ENCODE data around the gene JMJD1C. TPM values are rescaled to one million over a fixed set of nuclear protein-coding genes. Genes with fewer than 3 reads are reported as not detected.

The JMJD1C gene
- total RNA-seq, 1 donor from 2014 or later = 83.7 TPM

- H3K36me3 Mint-ChIP-seq (ENCODE audit: low read depth, unreplicated experiment) = no peaks in the 10 kb centered on the region
- DNase-seq (ENCODE audit: low spot score) = no peak
- H3K27ac Mint-ChIP-seq (ENCODE audit: unreplicated experiment) = no peak overlapping the region
- no peaks in the 10 kb centered on the region for H3K27me3 Mint-ChIP-seq (ENCODE audit: unreplicated experiment)
- TF ChIP-seq, protein P1, sequence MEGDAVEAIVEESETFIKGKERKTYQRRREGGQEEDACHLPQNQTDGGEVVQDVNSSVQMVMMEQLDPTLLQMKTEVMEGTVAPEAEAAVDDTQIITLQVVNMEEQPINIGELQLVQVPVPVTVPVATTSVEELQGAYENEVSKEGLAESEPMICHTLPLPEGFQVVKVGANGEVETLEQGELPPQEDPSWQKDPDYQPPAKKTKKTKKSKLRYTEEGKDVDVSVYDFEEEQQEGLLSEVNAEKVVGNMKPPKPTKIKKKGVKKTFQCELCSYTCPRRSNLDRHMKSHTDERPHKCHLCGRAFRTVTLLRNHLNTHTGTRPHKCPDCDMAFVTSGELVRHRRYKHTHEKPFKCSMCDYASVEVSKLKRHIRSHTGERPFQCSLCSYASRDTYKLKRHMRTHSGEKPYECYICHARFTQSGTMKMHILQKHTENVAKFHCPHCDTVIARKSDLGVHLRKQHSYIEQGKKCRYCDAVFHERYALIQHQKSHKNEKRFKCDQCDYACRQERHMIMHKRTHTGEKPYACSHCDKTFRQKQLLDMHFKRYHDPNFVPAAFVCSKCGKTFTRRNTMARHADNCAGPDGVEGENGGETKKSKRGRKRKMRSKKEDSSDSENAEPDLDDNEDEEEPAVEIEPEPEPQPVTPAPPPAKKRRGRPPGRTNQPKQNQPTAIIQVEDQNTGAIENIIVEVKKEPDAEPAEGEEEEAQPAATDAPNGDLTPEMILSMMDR (IDR thresholded peaks at IDR 0.05; ENCODE audit: unreplicated experiment) = no peak
- no peaks in the 10 kb centered on the region for H3K9me3 Mint-ChIP-seq (ENCODE audit: unreplicated experiment)
- H3K4me1 Mint-ChIP-seq (ENCODE audit: unreplicated experiment) = no peaks in the 10 kb centered on the region
- no peak overlapping the region for H3K4me3 Mint-ChIP-seq (ENCODE audit: unreplicated experiment)
Observed at GRCh38 chr10:63229161-63229560, 236.6 kb downstream of the JMJD1C start.

DNA sequence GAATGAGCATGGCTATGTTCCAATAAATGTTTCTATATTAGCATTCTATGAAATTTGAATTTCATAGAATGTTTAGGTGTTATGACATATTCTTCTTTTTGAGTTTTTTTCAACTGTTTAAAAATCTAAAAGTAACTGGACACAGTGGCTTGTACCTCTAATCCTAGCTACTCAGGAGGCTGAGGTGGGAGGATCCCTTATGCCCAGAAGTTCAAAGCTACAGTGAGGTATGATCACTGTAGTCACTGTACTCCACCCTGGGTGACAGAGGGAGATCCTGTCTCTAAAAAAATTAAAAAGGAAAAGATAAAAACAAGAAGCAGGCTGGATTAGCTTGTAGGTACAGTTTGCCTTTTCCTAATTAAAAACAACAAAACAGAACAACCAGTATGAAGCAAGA lies 237.5 kb downstream of the JMJD1C start:
- TF ChIP-seq, protein P1 (IDR thresholded peaks at IDR 0.05; ENCODE audit: unreplicated experiment) = no peak

GRCh38 chr10:63227207-63227895 lies 238.4 kb downstream of the JMJD1C start:
- Mint-ChIP-seq H3K4me1 (ENCODE audit: unreplicated experiment) (no peaks in the 10 kb centered on the region), H3K9me3 (ENCODE audit: unreplicated experiment) (no peaks in the 10 kb centered on the region), H3K36me3 (ENCODE audit: low read depth, unreplicated experiment) (no peaks in the 10 kb centered on the region), H3K27me3 (ENCODE audit: unreplicated experiment) (no peaks in the 10 kb centered on the region), H3K27ac (ENCODE audit: unreplicated experiment) (peak overlapping the region; percentile 48), H3K4me3 (ENCODE audit: unreplicated experiment) (no peak overlapping the region)
- no peak for DNase-seq (ENCODE audit: low spot score)
- TF ChIP-seq, protein P1 (IDR thresholded peaks at IDR 0.05; ENCODE audit: unreplicated experiment) = no peak

More for the DNA sequence above, 237.5 kb downstream of the JMJD1C start:
- no peaks in the 10 kb centered on the region for H3K4me1 Mint-ChIP-seq (ENCODE audit: unreplicated experiment)
- no peak for DNase-seq (ENCODE audit: low spot score)
- no peaks in the 10 kb centered on the region for H3K36me3 Mint-ChIP-seq (ENCODE audit: low read depth, unreplicated experiment)
- H3K9me3 Mint-ChIP-seq (ENCODE audit: unreplicated experiment) = no peaks in the 10 kb centered on the region
- H3K4me3 Mint-ChIP-seq (ENCODE audit: unreplicated experiment) = no peak overlapping the region
- H3K27me3 Mint-ChIP-seq (ENCODE audit: unreplicated experiment) = no peaks in the 10 kb centered on the region
- no peak overlapping the region for H3K27ac Mint-ChIP-seq (ENCODE audit: unreplicated experiment)

GRCh38 chr10:63224241-63224640 lies 241.5 kb downstream of the JMJD1C start:
- H3K4me3 Mint-ChIP-seq (ENCODE audit: unreplicated experiment) = no peak overlapping the region
- H3K27ac Mint-ChIP-seq (ENCODE audit: unreplicated experiment) = no peak overlapping the region
- TF ChIP-seq, protein P1 (IDR thresholded peaks at IDR 0.05; ENCODE audit: unreplicated experiment) = no peak
- H3K27me3 Mint-ChIP-seq (ENCODE audit: unreplicated experiment) = no peaks in the 10 kb centered on the region
- no peaks in the 10 kb centered on the region for H3K36me3 Mint-ChIP-seq (ENCODE audit: low read depth, unreplicated experiment)
- DNase-seq (ENCODE audit: low spot score) = no peak
- H3K4me1 Mint-ChIP-seq (ENCODE audit: unreplicated experiment) = peaks cover 7% of the 10 kb centered on the region
- no peaks in the 10 kb centered on the region for H3K9me3 Mint-ChIP-seq (ENCODE audit: unreplicated experiment)

DNA sequence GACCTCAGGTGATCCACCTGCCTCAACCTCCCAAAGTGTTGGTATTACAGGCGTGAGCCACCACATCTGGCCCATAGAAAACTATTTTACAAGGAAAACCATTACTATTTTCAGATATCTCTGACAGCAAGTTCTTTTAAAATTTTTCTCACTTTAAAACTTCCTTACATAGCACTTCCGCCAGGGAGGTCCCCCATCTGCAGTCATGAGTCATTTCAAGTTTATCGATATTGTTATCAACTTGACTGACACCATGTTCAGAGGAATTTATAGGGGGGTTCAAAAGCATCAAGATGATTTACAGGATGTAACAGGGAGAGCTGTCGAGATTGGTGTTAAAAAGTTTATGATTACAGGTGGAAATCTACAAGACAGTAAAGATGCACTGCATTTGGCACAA lies 243.8 kb downstream of the JMJD1C start:
- DNase-seq (ENCODE audit: low spot score) = no peak
- Mint-ChIP-seq H3K9me3 (ENCODE audit: unreplicated experiment) (no peaks in the 10 kb centered on the region), H3K4me1 (ENCODE audit: unreplicated experiment) (peaks cover 7% of the 10 kb centered on the region), H3K27ac (ENCODE audit: unreplicated experiment) (no peak overlapping the region), H3K27me3 (ENCODE audit: unreplicated experiment) (no peaks in the 10 kb centered on the region), H3K4me3 (ENCODE audit: unreplicated experiment) (no peak overlapping the region), H3K36me3 (ENCODE audit: low read depth, unreplicated experiment) (no peaks in the 10 kb centered on the region)
- TF ChIP-seq, protein P1 (IDR thresholded peaks at IDR 0.05; ENCODE audit: unreplicated experiment) = no peak
